MM.1S (cell line): ENCODE results near the gene FANCC.

ENCODE experiments used
- DNase-seq: peaks from one replicate; pipeline ENCODE4 v3.0.0-alpha.2; 2015
- H2AFZ ChIP-seq: fragments of 300-600 bp; sonication (generic); 2 replicates; pipeline ENCODE4 v1.6.0; 2016; ENCODE audit warnings: antibody characterized with exemption, low read length
- H3F3A ChIP-seq: fragments of 300-600 bp; sonication (generic); 2 replicates; pipeline ENCODE4 v1.6.1; 2016; ENCODE audit warnings: mild to moderate bottlenecking, antibody characterized with exemption, low read length, moderate library complexity, mixed read lengths; ENCODE audit not compliant: insufficient read depth
- H3K27ac ChIP-seq: fragments of 300-600 bp; sonication (generic); 2 replicates; pipeline ENCODE4 v1.5.1; 2016; ENCODE audit warnings: mild to moderate bottlenecking, low read length
- H3K27me3 ChIP-seq: fragments of 300-600 bp; sonication (generic); replicated peaks from 2 replicates; pipeline ENCODE4 v1.6.0; 2016; ENCODE audit warnings: low read length; ENCODE audit not compliant: insufficient read depth
- H3K36me3 ChIP-seq: fragments of 300-600 bp; sonication (generic); replicated peaks from 2 replicates; pipeline ENCODE4 v1.6.1; 2016; ENCODE audit warnings: mild to moderate bottlenecking, low read length, mixed read lengths; ENCODE audit not compliant: insufficient read depth
- H3K4me1 ChIP-seq: fragments of 300-600 bp; sonication (generic); 2 replicates; pipeline ENCODE4 v1.6.1; 2016; ENCODE audit warnings: low read length, mixed read lengths
- H3K4me2 ChIP-seq: fragments of 300-600 bp; sonication (generic); 2 replicates; pipeline ENCODE4 v1.6.0; 2016; ENCODE audit warnings: low read depth, low read length
- H3K4me3 ChIP-seq: fragments of 300-600 bp; sonication (generic); 2 replicates; pipeline ENCODE4 v1.5.1; 2016; ENCODE audit warnings: low read length, mixed read lengths
- H3K79me2 ChIP-seq: fragments of 300-600 bp; sonication (generic); 2 replicates; pipeline ENCODE4 v1.6.1; 2016; ENCODE audit warnings: mixed run types, low read length, mixed read lengths
- H3K9ac ChIP-seq: fragments of 300-600 bp; sonication (generic); 2 replicates; pipeline ENCODE4 v1.6.1; 2016; ENCODE audit warnings: low read length, mixed read lengths
- H3K9me2 ChIP-seq: fragments of 300-600 bp; sonication (generic); replicated peaks from 2 replicates; pipeline ENCODE4 v1.6.1; 2016; ENCODE audit warnings: mild to moderate bottlenecking, low read length, mixed read lengths; ENCODE audit not compliant: insufficient read depth
- H3K9me3 ChIP-seq: fragments of 300-600 bp; sonication (generic); replicated peaks from 2 replicates; pipeline ENCODE4 v1.6.1; 2016; ENCODE audit warnings: mild to moderate bottlenecking, low read length, mixed read lengths; ENCODE audit not compliant: insufficient read depth
- H4K20me1 ChIP-seq: fragments of 300-600 bp; sonication (generic); 2 replicates; pipeline ENCODE4 v1.6.1; 2016; ENCODE audit warnings: mild to moderate bottlenecking, low read length, moderate library complexity, mixed read lengths; ENCODE audit not compliant: insufficient read depth
- CTCF ChIP-seq: fragments of 300-600 bp; sonication (generic); IDR thresholded peaks from 2 replicates; pipeline ENCODE4 v1.5.1; 2016; ENCODE audit warnings: antibody characterized with exemption, low read length, mixed read lengths
- EZH2 ChIP-seq: fragments of 300-600 bp; sonication (generic); optimal IDR thresholded peaks from 2 replicates; pipeline ENCODE3; 2017; ENCODE audit warnings: low read depth, mild to moderate bottlenecking, antibody characterized with exemption, low read length, mixed read lengths
- EZH2phosphoT487 ChIP-seq: fragments of 300-600 bp; sonication (generic); IDR thresholded peaks from 2 replicates; pipeline ENCODE4 v1.6.1; 2018; ENCODE audit warnings: antibody characterized with exemption, low read length

FANCC gene

GRCh38 chr9:95155220-95155619, 162.3 kb downstream of the FANCC start:
- Histone ChIP-seq H3K27me3 (no peaks in the 10 kb centered on the region), H3K9me3 (no peaks in the 10 kb centered on the region), H3K4me1 (no peaks in the 10 kb centered on the region), H3K27ac (no peak overlapping the region), H3K9ac (no peak overlapping the region), H4K20me1 (no peaks in the 10 kb centered on the region), H3K36me3 (no peaks in the 10 kb centered on the region), H3K79me2 (no peaks in the 10 kb centered on the region), H3K9me2 (no peaks in the 10 kb centered on the region), H3K4me3 (no peak overlapping the region), H2AFZ (no peak overlapping the region), H3K4me2 (no peak overlapping the region), H3F3A (no peaks in the 10 kb centered on the region)
- no peak for DNase-seq
- TF ChIP-seq EZH2phosphoT487 (no peak), EZH2 (no peak), CTCF (no peak)

GRCh38 chr9:95150903-95151302, 166.6 kb downstream of the FANCC start:
- TF ChIP-seq EZH2phosphoT487 (no peak), EZH2 (no peak), CTCF (no peak)
- Histone ChIP-seq H3K79me2 (no peaks in the 10 kb centered on the region), H3K36me3 (no peaks in the 10 kb centered on the region), H2AFZ (no peak overlapping the region), H3K4me2 (no peak overlapping the region), H3K9me2 (no peaks in the 10 kb centered on the region), H3K27me3 (no peaks in the 10 kb centered on the region), H3K4me1 (no peaks in the 10 kb centered on the region), H3F3A (no peaks in the 10 kb centered on the region), H3K4me3 (no peak overlapping the region), H4K20me1 (no peaks in the 10 kb centered on the region; the same call in 1 of the 2 replicates), H3K9me3 (no peaks in the 10 kb centered on the region), H3K9ac (no peak overlapping the region), H3K27ac (no peak overlapping the region)
- no peak for DNase-seq

GRCh38 chr9:95148208-95148520, 169.3 kb downstream of the FANCC start:
- Histone ChIP-seq H4K20me1 (no peaks in the 10 kb centered on the region; the same call in 1 of the 2 replicates), H3K4me3 (no peak overlapping the region)

More at GRCh38 chr9:95148208-95148520, 169.3 kb downstream of the FANCC start:
- Histone ChIP-seq H3K27me3 (no peaks in the 10 kb centered on the region), H3K9ac (no peak overlapping the region), H3K27ac (no peak overlapping the region), H3K9me2 (no peaks in the 10 kb centered on the region), H3F3A (no peaks in the 10 kb centered on the region), H3K4me2 (no peak overlapping the region), H3K36me3 (no peaks in the 10 kb centered on the region), H3K9me3 (no peaks in the 10 kb centered on the region), H3K79me2 (no peaks in the 10 kb centered on the region), H2AFZ (no peak overlapping the region), H3K4me1 (no peaks in the 10 kb centered on the region)
- TF ChIP-seq CTCF (no peak), EZH2phosphoT487 (no peak), EZH2 (no peak)
- DNase-seq = no peak
